Endothelial cell of umbilical vein (primary cell): ENCODE data around the gene GALNT14. TPM values are rescaled to one million over a fixed set of nuclear protein-coding genes. Genes with fewer than 3 reads are reported as not detected.

Source experiments
- BruUV-seq: library from RNA; stranded (reverse); fragments of 400-500 nt; replicated peaks from 2 replicates; lab custom pipeline; 2021; lab: Mats Ljungman, UMichigan
- CTCF ChIA-PET: fragments of 300-600, 350-600 bp; sonication (Branson Sonifier 250); formaldehyde crosslinking; loops from one replicate; lab custom pipeline; 2021; ENCODE audit warnings: antibody characterized with exemption, inconsistent platforms; lab: Charles Lee
- POLR2A ChIA-PET: fragments of 300-600, 350-600 bp; sonication (Branson Sonifier 250); formaldehyde crosslinking; loops from one replicate; lab custom pipeline; 2021; ENCODE audit warnings: antibody characterized with exemption, inconsistent platforms; lab: Charles Lee
- DNase-seq: peaks from one replicate; pipeline ENCODE4 v3.0.0-alpha.2; 2011; ENCODE audit warnings: low read depth, low spot score
- FAIRE-seq: peaks from 2 replicates; lab custom pipeline; 2011; peaks lifted over from hg19 to GRCh38; lab: Jason Lieb, UNC
- H2AFZ ChIP-seq: 2 replicates; pipeline ENCODE4 v1.6.0; 2012; ENCODE audit warnings: low read depth, low read length, control low read depth, inconsistent platforms
- H3K27ac ChIP-seq: 2 replicates; pipeline ENCODE4 v1.5.1; 2011; ENCODE audit warnings: low read depth, mild to moderate bottlenecking, control low read depth, low read length, moderate library complexity; ENCODE audit not compliant: insufficient read depth
- H3K27me3 ChIP-seq, 2 experiments: 2 replicates each; pipeline versions ENCODE4 v1.6.0 to v1.6.1; 2011; ENCODE audit warnings: low read length in 2 of 2, mixed read lengths in 1 of 2; ENCODE audit not compliant: control insufficient read depth in 2 of 2, insufficient read depth in 2 of 2
- H3K36me3 ChIP-seq, 2 experiments: 2 replicates in 1 of 2; 3 replicates in 1 of 2; pipeline ENCODE4 v1.5.1; 2011; ENCODE audit warnings: low read length in 2 of 2, mild to moderate bottlenecking in 1 of 2, moderate library complexity in 1 of 2; ENCODE audit not compliant: control insufficient read depth in 2 of 2, insufficient read depth in 2 of 2; ENCODE audit errors: extremely low read depth in 1 of 2
- H3K4me1 ChIP-seq: 3 replicates; pipeline ENCODE4 v1.5.1; 2011; ENCODE audit warnings: mild to moderate bottlenecking, low read length; ENCODE audit not compliant: control insufficient read depth, insufficient read depth; ENCODE audit errors: extremely low read depth
- H3K4me2 ChIP-seq: 2 replicates; pipeline ENCODE4 v1.6.1; 2011; ENCODE audit warnings: low read length, control low read depth, mixed read lengths; ENCODE audit not compliant: insufficient read depth
- H3K4me3 ChIP-seq, 3 experiments: fragments of 200-600 bp in 1 of 3; sonication (generic), shearing (Covaris generic) in 1 of 3; replicated peaks in 1 of 3; 2 replicates each; pipeline ENCODE4 v1.5.1; 2011 to 2016; ENCODE audit warnings: control low read depth in 3 of 3, low read length in 3 of 3, mild to moderate bottlenecking in 2 of 3, inconsistent platforms in 1 of 3, low read depth in 1 of 3, moderate library complexity in 1 of 3; ENCODE audit not compliant: insufficient read depth in 1 of 3
- H3K79me2 ChIP-seq: 2 replicates; pipeline ENCODE4 v1.6.0; 2012; ENCODE audit warnings: low read length, inconsistent platforms; ENCODE audit not compliant: control insufficient read depth, insufficient read depth
- H3K9ac ChIP-seq: replicated peaks from 2 replicates; pipeline ENCODE3; 2011; ENCODE audit warnings: low read length, control low read depth; ENCODE audit not compliant: insufficient read depth; ENCODE audit errors: extremely low read depth
- H3K9me1 ChIP-seq: replicated peaks from 3 replicates; pipeline ENCODE4 v1.6.0; 2011; ENCODE audit warnings: mild to moderate bottlenecking, low read length; ENCODE audit not compliant: control insufficient read depth, insufficient read depth; ENCODE audit errors: extremely low read depth
- H3K9me3 ChIP-seq: replicated peaks from 2 replicates; pipeline ENCODE4 v1.5.1; 2012; ENCODE audit warnings: low read length, inconsistent platforms; ENCODE audit not compliant: control insufficient read depth, insufficient read depth
- H4K20me1 ChIP-seq: replicated peaks from 2 replicates; pipeline ENCODE3; 2011; ENCODE audit warnings: mild to moderate bottlenecking, low read length; ENCODE audit not compliant: control insufficient read depth, insufficient read depth; ENCODE audit errors: extremely low read depth
- CTCF ChIP-seq, 2 donors: IDR thresholded peaks; 1 replicate in 1 of 2; 2 replicates in 1 of 2; pipeline ENCODE4 v1.5.1; 2011; ENCODE audit warnings: low read length in 2 of 2, mild to moderate bottlenecking in 2 of 2, moderate library complexity in 2 of 2, control low read depth in 1 of 2, inconsistent platforms in 1 of 2, low read depth in 1 of 2; ENCODE audit not compliant: insufficient read depth in 1 of 2; ENCODE audit errors: extremely low read depth in 1 of 2
- EZH2 ChIP-seq: IDR thresholded peaks from 2 replicates; pipeline ENCODE4 v1.6.1; 2012; ENCODE audit warnings: borderline replicate concordance, low read depth, mild to moderate bottlenecking, moderate library complexity, low read length, inconsistent platforms; ENCODE audit not compliant: severe bottlenecking
- FOS ChIP-seq: IDR thresholded peaks from 2 replicates; pipeline ENCODE4 v1.6.1; 2011; ENCODE audit warnings: mild to moderate bottlenecking, low read length, moderate library complexity, borderline replicate concordance; ENCODE audit not compliant: insufficient read depth
- GATA2 ChIP-seq: IDR thresholded peaks from 2 replicates; pipeline ENCODE4 v1.7.0; 2011; ENCODE audit warnings: low read depth, mild to moderate bottlenecking, moderate library complexity, mixed read lengths, low read length; ENCODE audit not compliant: insufficient read length, insufficient read depth
- JUN ChIP-seq: IDR thresholded peaks from 2 replicates; pipeline ENCODE4 v1.6.1; 2011; ENCODE audit warnings: borderline replicate concordance, low read depth; ENCODE audit not compliant: insufficient read length, insufficient read depth
- MYC ChIP-seq: IDR thresholded peaks from one replicate; pipeline ENCODE4 v1.6.1; 2011; ENCODE audit warnings: mild to moderate bottlenecking, low read depth, low read length
- POLR2A ChIP-seq: IDR thresholded peaks from 2 replicates; pipeline ENCODE4 v1.6.1; 2012; ENCODE audit warnings: low read depth, mild to moderate bottlenecking, control low read depth, low read length
- POLR2AphosphoS5 ChIP-seq: IDR thresholded peaks from 2 replicates; pipeline ENCODE4 v1.6.1; 2012; ENCODE audit warnings: low read depth, mild to moderate bottlenecking, control low read depth, low read length, moderate library complexity; ENCODE audit not compliant: insufficient read depth
- dilution Hi-C: fragments of 300-500 bp; cut with MboI; formaldehyde crosslinking; loops from one replicate; pipeline ENCODE4 v1.15.0; 2019; ENCODE audit warnings: low sequenced_read_pairs; ENCODE audit not compliant: extremely low pct_ligation_motif_present
- intact Hi-C: fragments of 100-400 bp; cut with micrococcal nuclease; formaldehyde crosslinking; loops from one replicate; pipeline ENCODE4 v1.10.0; 2022
- polyA plus RNA-seq, 4 experiments: library from polyadenylated mRNA; depleted of rRNA in 3 of 4; stranded (reverse) in 3 of 4; unstranded in 1 of 4; fragments of >200 nt; gene quantifications; 2 replicates each; pipeline versions ENCODE4 v1.2.1 to v1.2.3, GENCODE V29; 2011 to 2012; ENCODE audit warnings: missing spikeins in 1 of 4
- total RNA-seq: library from RNA; stranded (reverse); gene quantifications from 2 replicates; pipeline ENCODE4 v1.2.3, GENCODE V29; 2021
- TF ChIP-seq, protein P1 (sequence below): IDR thresholded peaks from 2 replicates; pipeline ENCODE4 v1.6.1; 2011; ENCODE audit not compliant: insufficient read depth, insufficient read length

Gene GALNT14
- total and polyA plus RNA-seq, 2 donors (not counting 3 experiments of a cell fraction or from before 2014, with no cell fraction given) = 0.04 to 0.40 TPM

- DNase-seq = no peak
- dilution Hi-C loops (no loop called here), intact Hi-C loops (no loop called here)
- H3K4me1 ChIP-seq = no peaks in the 10 kb centered on the region
- no peaks in the 10 kb centered on the region for H4K20me1 ChIP-seq
- no peaks in the 10 kb centered on the region for H3K27me3 ChIP-seq
- TF ChIP-seq MYC (no peak), GATA2 (no peak), JUN (no peak), EZH2 (no peak), FOS (no peak), POLR2AphosphoS5 (no peak), POLR2A (no peak), CTCF (IDR thresholded peaks at IDR 0.05; ENCODE audit: extremely low read depth in 1 of 2, insufficient read depth in 1 of 2, low read depth in 1 of 2, low read length in 2 of 2) (no peak)
- TF ChIP-seq, protein P1, sequence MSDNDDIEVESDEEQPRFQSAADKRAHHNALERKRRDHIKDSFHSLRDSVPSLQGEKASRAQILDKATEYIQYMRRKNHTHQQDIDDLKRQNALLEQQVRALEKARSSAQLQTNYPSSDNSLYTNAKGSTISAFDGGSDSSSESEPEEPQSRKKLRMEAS = no peak
- no peaks in the 10 kb centered on the region for H3K36me3 ChIP-seq
- no peak overlapping the region for H3K27ac ChIP-seq
- CTCF ChIA-PET = no interaction called here
- H3K4me3 ChIP-seq = no peak overlapping the region
- no peaks in the 10 kb centered on the region for H3K9me3 ChIP-seq
- no peak overlapping the region for H3K9ac ChIP-seq
- H3K4me2 ChIP-seq = no peak overlapping the region
- POLR2A ChIA-PET = no interaction called here
- no TSS peak for BruUV-seq
- H3K79me2 ChIP-seq = no peaks in the 10 kb centered on the region
- no peaks in the 10 kb centered on the region for H3K9me1 ChIP-seq
- H2AFZ ChIP-seq = no peak overlapping the region
- FAIRE-seq = no peak
Measured at GRCh38 chr2:31054842-31055388, 83.3 kb downstream of the GALNT14 start.
